NCI-H1105 (cell line): ENCODE data around the gene BSCL2.
"Not testable (repeated sequence)": the region's sequence is repeated elsewhere in the genome, so short reads cannot be mapped to it uniquely, and the experiment has no call there.

Experiments used
- DNase-seq: peaks from one replicate; lab custom pipeline; 2025; lab: John Stamatoyannopoulos, UW

BSCL2 gene

DNA sequence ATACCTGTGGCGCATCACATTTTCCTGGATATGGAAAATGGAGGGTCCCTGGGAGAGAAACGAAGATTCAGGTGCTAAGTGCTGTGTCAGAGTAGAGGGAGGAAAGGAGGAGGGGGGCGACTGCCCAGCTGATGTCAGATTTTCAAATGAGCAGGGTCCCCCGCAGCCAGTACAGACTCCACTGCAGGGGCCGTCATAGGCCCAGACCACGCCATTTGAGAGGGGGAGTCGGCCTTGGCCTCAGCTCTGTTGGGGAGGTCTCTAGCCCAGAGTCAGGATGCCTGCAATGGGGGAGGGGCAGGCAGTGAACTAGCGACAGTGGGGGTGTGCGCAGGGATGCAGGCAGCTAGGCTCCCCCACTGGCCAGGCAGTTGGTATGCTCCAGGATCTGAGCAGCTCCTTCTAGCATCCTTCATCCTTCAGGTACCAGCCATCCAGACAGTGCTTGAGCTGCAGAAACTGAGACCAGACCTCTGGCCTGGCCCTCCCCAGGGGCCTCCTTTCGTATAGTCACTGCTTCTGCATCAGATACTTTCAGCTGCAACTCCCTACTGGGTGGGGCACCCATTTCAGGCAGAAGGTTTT, at the start of gene BSCL2, which contains the start of gene GNG3:
BSCL2 (minus strand) TSS at position 148 of the 585 bp plus-strand sequence. CDS start 229 bp downstream, outside the sequence.
GNG3 (plus strand) TSS at position 400 of the 585 bp plus-strand sequence. CDS start 620 bp downstream, outside the sequence.
- DNase-seq, result no peak

DNA sequence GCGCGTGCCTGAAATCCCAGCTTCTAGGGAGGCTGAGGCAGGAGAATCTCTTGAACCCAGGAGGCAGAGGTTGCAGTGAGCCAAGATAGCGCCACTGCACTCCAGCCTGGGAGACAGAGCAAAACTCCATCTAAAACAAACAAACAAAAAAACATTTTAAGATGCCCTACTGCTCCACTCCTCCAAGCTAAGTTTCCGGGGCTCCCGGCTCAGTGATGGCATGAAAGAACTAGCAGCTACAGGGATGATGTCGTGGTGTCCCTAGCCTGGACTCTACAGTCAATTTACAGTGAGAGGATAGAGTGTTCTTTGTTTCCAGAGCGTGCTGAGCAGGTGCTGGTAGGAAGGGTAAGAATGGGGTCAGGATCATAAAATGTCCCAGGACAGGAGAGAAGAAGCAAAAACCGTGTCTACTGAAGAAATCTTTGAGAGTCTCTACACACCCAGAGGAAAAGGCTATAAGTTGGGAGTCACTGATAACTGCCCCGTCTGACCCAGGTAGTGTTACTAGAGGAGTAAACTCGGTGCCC, 47.9 kb upstream of the BSCL2 start:
- no peak for DNase-seq

DNA sequence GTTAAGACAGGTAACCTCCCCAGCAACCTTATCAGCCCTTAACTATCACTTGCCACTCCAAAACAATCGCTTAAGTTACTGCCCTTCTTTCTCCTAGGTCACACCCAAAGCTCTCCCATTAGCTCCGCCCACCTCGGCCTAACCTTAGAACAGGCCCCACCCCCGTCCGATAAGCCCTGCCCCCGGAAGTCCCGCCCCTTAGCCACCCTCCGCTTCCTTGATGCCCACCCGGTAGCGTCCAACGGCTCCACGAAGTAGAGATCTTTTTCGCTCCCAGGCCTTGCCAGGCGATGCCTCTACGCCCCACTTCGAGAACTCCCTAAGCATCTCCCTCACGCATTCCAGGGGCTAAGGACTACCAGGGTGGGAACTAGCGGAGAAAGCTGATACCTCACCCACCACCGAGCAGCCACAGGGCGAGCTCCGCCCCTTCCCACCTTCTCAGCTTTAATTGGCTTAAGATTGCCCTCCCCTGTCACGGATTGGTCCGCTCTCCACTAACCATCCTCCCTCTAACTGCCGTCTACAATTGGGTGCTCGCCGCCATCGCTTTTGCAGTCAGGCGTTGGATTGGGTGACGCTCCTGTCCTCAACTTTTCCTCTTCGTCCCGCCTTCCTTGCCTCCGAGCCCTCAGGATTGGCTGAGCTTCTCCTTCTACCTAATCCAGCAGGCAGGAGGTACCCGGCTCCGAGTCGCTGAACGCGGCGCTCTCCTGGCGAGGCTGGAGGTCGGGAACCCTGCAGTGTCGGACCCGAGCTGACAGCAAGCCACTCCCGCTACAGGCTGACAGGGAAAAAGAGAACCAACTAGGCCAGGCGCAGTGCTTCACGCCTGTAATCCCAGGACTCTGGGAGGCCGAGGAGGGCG, 46.7 kb upstream of the BSCL2 start, which contains the start of gene ZBTB3:
ZBTB3 (minus strand) TSS at position 425 of the 868 bp plus-strand sequence. CDS start 496 bp downstream, outside the sequence.
- DNase-seq, result peak; percentile 99

DNA sequence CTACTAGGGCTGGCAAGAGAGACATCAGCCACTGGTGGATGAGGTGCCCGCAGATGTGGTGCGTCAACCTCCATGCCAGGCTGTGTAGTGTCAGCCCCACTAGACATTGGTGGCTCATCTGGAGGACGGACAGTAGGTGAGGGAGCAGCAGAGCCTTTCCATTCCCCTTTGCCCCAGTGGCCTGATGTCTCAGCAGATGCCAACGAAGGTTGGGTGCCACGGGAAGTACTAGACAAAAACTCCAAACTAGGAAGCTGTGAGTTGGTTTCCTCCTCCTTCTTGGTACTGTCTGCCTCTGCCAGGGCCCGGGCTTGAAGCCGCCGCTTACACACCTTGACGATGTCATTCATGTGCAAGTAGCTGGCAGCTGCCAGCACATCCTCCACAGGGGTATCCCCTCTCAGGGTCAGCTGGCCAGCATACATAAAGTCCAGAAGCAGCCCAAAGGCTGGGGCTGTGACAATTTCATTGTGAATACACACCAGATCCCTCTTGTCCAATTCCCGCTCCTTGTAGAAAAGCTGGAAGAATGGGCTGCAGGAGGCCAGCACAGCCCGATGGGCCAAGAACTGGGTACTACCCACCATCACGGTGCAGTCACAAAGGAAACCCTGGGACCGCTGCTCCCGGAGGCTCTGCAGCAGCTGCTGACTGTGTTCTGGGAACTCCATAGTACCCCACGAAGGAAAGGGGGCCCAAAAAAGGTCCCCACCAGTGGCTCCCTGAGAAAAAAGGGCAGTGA, 45.9 kb upstream of the BSCL2 start:
- DNase-seq, result no peak

DNA sequence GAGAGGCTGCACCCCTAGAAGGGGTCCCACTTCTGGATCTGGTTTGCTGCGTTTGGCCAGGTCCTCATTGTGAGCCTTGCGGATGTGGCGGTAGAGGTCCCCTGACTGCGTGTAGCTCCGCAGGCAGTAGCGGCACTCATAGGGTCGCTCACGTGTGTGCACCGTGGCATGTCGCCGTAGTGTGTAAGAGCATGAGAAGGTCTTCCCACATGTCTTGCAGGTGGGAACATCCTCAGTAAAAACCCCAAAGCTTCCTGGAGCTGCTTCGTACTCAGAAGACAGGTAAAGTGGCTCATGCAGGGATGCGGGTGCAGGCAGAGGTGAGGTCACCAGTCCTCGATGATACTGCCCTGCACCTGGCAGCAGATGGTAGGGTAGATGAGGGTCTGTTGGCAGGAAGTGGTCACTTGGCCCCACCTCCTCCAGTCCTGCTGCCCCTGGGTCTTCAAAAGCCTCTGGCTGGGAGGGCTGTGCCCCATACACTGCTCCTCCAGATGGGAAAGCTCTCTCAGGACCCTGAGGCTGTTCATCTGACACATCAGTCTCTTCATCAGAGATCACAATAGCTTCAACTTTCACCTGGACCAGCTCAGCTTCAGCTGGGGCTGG, 45.1 kb upstream of the BSCL2 start:
- DNase-seq, result no peak

DNA sequence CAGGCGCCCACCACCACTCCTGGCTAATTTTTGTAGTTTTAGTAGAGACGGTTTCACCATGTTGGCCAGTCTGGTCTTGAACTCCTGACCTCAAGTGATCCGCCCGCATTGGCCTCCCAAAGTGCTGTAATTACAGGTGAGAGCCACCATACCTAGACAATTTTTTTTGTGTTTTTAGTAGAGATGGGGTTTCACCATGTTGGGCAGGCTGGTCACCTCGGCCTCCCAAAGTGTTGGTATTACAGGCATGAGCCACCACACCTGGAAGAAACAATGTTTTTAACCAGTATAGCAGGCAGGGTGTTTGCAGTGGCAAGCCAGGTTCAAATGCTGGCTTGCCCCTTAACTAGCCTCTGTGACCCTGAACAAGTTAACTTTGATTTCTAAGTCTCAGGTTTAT, 42.7 kb upstream of the BSCL2 start:
- DNase-seq, result not testable (repeated sequence)

DNA sequence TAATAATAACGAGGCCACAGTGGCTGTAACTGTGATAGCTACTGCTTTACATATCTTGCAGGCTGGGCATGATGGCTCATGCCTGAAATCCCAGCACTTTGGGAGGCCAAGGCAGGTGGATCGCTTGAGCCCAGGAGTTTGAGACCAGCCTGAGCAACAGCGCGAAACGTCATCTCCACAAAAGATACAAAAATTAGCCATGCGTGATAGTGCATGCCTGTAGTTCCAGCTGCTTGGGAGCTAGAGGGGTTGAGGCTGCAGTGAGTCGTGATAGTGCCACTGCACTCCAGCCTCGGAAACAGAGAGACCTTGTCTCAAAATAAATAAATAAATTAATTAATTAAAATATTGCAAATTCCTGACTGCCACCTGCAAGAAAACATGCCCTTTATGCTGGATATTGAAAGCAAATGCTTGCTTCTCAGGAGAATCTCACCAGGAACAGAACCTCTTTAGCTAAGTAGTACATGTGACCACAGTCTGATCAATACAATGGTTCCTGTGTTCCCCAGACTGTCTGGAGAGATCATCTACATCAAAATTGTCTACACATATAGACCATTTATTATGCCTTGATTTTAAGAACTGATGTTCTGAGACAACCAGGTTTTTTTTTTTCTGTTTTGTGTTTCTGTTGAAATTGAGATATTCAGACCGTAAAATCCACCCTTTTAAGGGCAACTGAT, 40.4 kb upstream of the BSCL2 start:
- no peak for DNase-seq

DNA sequence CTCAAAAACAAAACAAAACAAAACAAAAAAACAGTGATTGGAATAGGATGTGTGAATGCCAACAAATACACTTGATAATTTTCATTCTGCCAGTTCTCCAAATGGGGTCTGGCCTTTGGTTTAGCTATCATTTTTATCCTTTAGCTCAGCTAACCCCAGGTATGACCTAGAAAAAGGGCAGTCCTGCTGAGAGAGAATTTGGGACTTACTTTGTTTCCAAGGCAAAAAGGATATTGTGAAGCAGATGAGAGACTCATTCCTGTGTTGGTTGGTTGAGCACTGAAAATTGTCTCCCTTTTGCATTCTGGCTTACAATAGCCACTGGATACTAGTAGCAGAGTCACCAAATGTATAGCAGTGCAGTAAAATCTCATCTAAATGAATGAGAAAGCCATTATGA, 30.0 kb upstream of the BSCL2 start:
- no peak for DNase-seq

DNA sequence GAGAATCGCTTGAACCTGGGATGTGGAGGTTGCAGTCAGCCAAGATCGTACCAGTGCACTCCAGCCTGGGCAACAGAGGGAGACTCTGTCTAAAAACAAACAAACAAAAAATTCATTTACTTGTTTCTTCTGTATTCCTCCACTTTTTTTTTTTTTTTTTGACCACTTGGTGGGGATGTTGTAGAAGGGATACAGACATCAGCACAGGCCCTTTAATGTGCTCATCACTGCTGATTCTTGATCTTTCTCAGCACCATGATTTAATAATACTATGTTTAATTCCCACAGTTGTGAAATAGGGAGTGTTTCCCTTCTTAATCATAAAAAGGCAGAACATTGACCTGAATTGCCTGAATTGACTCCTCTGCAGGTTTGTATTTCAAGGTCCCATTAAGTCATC, 25.6 kb upstream of the BSCL2 start:
- no peak for DNase-seq

DNA sequence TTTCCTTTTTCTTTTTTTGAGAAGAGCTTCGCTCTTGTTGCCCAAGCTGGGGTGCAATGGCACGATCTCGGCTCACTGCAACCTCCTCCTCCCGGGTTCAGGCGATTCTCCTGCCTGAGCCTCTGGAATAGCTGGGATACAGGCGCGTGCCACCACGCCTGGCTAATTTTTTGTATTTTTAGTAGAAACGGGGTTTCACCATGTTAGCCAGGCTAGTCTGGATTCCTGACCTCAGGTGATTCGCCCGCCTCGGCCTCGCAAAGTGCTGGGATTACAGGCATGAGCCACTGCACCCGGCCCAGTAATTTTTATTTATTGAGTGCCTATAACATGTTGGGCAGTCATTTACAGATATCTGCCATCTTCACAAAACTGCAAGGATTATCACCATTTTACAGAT, 22.9 kb upstream of the BSCL2 start:
- DNase-seq, result not testable (repeated sequence)

DNA sequence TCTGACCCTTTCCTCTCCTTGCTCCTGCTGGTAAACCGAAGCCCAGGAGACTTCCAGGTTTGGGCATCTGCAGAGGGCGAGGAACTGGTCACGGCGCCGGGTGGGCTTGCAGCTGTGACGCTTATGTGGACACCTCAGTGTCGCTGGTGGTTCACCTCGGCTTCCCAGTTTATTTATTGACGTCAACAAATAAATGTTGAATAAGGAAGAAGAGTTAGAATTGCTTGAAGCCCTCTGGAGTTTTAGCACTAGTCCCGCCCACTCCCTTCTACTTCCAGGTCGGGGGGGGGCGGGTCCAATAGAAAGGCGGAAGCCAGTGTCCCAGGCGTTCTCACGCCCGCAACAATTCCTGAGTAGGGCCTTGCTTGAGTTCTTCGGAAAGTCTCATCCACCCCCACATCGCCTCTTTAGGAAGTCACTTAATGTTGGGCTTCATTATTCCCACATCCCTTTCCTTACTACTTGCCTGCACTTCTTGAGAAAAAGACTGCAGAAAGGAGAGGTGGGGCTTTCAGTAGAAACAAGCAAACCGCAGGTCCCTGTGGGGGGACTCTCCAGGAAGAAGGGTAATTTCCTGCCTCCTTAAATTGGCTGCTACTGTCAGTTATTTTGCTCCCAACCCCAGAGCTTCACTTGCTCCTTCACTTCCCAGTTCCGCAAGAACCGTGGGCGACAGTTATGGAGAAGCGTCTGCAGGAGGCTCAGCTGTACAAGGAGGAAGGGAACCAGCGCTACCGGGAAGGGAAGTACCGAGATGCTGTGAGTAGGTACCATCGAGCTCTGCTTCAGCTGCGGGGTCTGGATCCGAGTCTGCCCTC, 21.2 kb upstream of the BSCL2 start, which contains the start of gene TTC9C:
TTC9C (plus strand) TSS at position 316 of the 818 bp plus-strand sequence; CDS start at position 679, 363 bp downstream.
- DNase-seq, result peak; percentile 87

DNA sequence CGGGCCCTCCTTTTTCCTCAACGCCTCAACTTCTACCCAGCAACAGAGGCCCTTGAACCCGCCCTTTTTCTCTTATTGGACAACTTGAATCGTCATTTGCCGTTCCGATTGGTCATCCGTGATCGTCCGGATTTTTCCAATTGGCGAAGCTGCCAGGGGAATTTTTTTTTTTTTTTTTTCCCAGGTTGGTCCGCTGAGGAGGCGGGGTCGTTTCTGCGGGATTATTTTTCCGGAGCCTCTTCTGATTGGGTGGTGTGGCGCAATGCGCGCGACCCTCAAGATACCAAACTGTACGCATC, 20.6 kb upstream of the BSCL2 start:
- peak; percentile 99 for DNase-seq

DNA sequence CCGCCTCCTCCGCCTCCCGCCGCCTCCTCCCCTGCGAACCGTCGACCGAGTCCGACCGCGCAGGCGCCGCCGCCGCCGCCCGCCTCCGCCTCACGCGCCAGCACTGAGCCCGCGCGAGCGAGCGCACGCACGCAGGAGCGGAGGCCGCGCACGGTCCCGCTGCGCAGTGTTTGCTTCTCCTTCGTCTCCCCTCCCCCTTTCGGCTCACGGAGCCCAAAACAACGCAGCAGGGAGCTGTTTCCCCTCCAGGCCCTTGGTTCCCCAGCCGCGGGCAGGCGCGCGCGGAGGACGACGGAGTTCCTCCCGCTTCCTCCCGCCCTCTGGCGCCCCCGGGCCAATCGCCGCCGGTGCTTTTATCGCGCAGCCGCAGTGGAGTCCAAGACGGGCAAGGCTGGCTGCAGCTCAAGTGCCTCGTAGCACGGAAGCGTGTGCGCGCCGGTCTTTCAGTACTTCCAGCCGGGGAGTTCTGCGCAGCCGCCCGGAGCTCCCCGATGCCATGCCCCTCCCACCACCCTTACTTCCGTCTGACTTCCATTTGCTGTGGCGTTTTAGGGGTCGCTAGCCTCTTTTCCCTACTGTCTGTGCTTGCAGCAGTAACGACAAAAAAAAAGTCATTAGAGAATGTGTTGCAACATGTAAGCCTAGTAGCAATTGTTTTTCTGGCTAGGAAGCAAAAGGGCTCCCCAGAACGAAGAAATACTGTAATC, 20.1 kb upstream of the BSCL2 start, which contains the start of gene HNRNPUL2:
HNRNPUL2 (minus strand) TSS at position 293 of the 707 bp plus-strand sequence. CDS start 301 bp downstream, outside the sequence.
- peak; percentile 99 for DNase-seq

DNA sequence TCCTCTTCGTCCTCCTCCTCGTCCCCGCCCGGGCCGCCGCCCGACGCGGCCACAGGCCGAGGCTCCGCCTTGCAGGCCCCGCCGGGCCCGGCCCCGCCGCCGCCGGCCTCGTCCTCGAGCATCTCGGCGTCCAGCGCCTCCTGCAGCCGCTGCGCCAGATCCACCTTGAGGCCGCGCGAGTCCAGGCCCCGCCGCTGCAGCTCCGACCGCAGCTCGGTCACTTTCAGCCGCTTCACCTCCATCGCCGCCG, 19.6 kb upstream of the BSCL2 start:
- DNase-seq, result no peak

DNA sequence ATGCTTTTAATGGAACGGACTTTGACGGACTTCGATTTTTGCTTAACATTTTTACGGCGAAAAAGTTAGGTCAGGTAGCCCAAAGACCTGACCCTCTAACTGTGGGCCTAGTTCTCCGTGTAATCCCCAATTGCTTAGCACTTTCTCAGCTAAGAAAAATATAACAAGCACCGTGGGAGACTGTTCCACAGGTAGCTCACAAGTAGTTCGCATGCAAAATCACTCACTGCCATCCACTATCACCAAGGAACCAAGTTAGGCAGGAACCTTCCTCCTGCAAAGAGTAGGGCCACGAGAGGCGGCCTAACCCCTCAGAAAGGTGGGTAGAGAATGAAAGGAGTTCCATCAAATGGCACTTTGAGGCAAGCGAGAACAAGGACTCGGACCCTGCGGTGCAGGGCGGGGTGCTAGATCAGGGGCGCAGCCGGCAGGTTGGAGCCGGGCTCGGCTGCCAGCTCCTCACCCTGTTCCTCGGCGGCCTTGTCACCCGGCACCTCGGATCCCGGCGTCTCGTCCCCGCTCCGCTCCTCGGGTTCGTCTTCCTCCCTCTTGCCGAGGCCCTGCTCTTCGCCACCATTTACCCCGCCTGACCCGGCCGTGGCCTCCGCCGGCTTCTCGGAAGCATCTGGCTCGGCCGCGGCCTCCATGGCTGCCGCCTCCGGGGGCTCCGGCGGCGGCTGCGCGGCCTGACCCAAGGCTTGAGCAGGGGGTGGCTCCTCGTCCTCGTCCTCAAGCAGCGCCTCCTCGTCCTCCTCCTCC, 19.1 kb upstream of the BSCL2 start:
- DNase-seq, result no peak

DNA sequence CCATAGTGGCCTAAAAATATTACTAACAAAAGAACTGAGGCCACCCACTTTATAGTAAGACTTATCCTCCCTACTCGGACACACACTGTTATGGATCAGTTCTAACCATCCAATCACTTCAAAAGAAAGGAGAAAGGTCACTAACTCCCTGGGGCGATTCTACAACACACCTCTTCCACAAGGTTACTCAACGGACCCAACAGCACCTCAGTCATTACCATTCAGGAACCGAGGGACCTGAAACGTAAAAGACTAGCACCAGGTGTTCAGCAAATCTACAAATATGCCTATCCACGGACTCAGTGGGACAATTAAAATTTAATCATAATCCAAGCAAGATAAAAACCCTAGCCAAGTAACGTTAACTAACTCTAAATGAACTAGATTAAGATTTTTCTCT, 18.4 kb upstream of the BSCL2 start:
- DNase-seq, result no peak

DNA sequence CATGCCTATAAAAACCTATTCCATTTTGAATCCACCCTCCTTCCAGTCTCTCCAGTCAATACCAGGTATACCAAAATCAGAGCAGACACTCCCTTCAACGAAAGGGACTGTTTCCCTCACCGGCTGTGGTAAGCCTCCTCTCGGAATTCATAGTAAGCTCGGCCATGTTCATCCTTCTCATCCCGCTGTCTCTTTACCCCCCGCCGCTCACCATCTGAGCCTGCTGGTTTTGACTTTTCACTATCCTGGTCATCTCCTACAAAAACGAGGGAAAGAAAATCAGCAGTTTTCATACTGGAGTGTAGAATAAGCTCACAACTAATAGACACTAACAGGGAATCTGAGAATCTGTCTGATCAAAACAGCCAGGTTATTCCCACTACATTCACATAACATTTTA, 16.9 kb upstream of the BSCL2 start:
- no peak for DNase-seq

DNA sequence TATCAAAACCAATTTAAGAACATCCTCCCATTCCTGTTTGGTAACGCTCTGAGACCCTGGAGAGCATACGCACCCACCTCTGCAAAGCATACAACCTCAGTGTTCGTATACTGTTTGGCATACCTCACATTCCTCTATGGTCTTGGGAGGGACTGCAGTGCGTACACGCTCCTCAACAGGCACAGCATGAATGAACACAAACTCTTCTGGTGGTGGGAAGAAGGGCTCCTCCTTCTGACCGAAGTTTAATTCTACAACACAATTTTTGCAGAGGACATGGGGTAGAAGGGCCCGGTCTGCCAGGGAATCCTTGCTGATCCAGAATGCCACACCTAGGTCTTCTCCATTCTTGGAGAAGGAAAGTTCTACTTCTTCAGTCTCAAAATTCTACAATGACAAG, 14.8 kb upstream of the BSCL2 start:
- DNase-seq, result no peak

DNA sequence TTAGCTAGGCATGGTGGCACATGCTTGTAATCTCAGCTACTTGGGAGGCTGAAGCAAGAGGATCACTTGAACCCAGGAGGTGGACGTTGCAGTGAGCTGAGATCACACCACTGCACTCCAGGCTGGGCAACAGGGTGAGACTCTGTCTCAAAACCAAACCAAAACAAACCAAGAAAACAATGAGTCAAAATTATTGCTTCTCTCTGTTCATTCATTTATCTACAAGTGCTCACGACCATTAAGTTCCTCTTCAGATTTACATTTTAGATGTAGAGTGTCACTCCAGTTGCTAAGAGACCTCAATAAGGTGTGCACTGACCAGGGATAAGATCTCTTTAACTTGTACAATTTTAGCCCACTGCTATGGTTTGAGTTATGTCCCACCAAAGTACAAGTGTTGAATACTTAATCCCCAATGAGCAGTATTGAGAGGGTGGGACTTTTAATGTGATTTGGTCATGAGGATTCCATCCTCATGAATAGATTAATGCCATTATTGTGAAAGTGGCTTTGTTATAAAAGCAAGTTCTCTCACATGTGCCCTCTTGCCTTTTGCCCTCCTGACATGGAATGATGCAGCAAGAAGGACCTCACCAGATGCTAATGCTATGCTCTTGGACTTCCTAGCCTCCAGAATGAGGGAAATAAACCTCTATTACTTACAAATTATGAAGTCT, 12.2 kb upstream of the BSCL2 start:
- no peak for DNase-seq
